Neural cell (in vitro differentiated cells): Measurements from ENCODE around the gene MED22.

Experiments used
- CTCF ChIP-seq: fragments of 450-650 bp; IDR thresholded peaks from 2 replicates; pipeline ENCODE4 v1.5.1; 2014; ENCODE audit warnings: antibody characterized with exemption, mild to moderate bottlenecking, moderate library complexity; ENCODE audit not compliant: poor library complexity, severe bottlenecking
- POLR2AphosphoS5 ChIP-seq: IDR thresholded peaks from 2 replicates; pipeline ENCODE4 v1.6.1; 2012
- REST ChIP-seq: IDR thresholded peaks from 2 replicates; pipeline ENCODE4 v1.6.1; 2012; ENCODE audit warnings: borderline replicate concordance

- no peak for TF ChIP-seq CTCF
- TF ChIP-seq REST = no peak
- TF ChIP-seq POLR2AphosphoS5 = no peak
These were observed 49.0 kb upstream of the MED22 start for GRCh38 chr9:133396952-133397351.
